Measurements from ENCODE around the gene CDC42BPB. TPM values are rescaled to one million over a fixed set of nuclear protein-coding genes. Genes with fewer than 3 reads are reported as not detected.

Gene CDC42BPB
- total RNA-seq, 1 experiment from 2014 or later = 26.6 TPM

DNA sequence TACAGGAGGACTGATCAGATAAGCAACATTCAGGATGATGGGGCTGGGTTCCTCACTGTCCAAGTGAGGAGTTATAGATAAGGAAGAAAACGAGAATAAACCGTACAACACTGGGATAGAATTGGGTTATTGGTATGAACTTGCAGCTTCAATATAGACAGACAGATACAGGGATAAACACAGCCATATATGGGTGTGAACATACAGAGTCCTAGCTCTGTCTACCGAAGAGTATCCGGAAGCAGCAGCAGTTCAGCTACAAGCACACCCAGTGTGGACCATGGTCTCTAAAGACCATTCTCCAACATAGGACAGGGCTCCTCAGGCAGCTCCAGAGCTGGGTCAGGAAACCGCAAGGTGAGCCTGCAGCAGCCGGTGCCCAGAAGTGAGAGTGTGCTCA lies 40.8 kb downstream of the CDC42BPB start:
- no peak for DNase-seq (ENCODE audit: low spot score)

- DNase-seq (ENCODE audit: low spot score) = no peak
Measured at GRCh38 chr14:103016071-103016470, 41.3 kb downstream of the CDC42BPB start.

DNA sequence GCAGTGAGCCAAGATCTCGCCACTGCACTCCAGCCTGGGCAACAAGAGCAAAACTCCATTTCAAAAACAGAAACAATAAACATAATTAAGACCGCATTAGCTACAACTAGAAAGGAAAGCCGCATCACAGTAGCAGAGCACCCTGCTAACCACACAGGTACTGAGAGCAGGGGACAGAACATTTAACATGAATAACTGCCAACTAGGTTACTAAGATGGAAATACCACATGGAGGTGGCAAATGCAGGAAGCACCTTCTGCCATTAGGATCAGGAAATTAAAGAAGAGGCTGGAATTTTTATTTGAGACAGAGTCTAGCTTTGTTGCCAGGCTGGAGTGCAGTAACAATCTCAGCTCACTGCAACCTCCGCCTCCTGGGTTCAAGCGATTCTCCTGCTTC lies 41.9 kb downstream of the CDC42BPB start:
- no peak for DNase-seq (ENCODE audit: low spot score)

DNA sequence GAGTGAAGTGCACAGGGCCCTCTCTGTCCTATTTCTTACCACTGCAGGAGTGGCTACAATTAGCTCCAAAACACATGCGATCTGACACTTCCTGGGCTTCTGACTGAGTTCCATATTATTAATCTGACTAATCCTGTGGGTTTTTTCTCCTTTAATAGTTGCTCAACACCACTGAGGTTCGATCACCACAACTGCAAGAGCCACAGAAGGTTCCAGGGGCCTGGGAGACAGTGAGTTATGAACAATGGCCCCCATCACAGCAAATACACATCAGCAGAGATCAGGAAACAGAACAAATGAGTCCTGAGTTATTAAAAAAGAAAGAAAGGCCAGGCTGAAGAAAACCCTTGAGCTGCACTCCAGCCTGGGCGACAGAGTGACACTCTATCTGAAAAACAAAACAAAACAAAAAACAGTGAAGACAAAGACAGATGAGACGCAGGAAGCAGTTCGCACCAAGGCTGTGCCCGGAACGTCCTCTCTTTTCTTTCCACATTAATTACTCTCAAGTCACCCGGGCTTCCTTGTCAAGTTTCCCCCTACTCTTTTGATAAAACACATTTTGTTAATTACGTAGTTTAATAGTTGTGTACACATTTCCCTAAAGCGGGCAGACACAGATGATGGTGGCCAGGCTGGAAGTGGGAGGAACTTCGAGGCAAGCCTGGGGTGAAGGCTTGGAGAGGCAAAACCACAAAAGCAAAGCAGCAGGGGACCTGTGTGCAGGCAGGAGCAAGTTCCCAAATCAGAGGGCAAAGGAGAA lies 42.7 kb downstream of the CDC42BPB start:
- DNase-seq (ENCODE audit: low spot score) = no peak

DNA sequence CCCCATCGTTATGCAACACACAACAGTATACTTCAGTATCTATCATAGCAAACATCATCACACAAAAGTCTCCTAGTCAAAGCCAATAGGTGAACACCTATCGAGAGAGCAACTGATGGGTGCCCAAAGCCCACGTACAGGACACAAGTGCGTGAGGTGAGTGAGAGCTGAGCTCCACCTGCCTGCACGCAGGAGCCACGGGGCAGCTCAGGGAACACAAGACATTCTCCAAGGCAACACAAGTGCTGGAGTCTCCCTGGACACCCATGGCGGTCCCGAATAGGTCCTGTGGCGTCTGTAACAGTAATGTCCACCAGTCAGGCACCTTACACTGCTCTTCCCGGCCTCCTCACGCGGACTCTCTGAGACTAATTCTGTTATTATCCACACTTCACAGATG lies 44.3 kb downstream of the CDC42BPB start:
- no peak for DNase-seq (ENCODE audit: low spot score)

GRCh38 chr14:103009559-103009958 lies 47.8 kb downstream of the CDC42BPB start:
- no peak for DNase-seq (ENCODE audit: low spot score)

DNA sequence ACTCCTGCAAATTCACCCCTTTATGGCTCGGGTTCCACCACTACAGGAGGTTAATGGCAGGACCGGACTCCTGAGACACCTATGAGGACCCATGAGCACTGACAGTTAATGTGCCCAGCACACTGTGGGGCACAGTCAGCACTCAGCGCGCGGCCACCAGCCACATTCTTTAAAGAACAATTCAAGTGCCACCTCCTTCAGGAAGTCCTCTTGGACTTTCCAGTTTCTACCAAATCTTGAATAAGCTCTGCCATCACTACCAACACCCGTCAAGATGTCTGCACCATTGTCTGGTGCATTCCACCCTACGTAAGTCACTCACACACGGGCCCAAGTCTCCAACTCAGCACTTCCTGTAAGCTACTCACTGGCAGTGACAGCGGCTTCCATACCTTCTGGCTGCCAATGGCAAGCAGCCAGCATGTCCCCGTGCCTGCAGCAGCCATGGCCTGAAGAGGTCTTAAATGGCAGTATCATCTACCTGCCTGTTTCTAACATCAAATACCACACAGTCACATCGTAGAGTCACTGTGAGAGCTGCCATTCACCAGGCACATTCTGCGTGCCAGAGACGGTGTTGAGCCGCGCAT lies 48.5 kb downstream of the CDC42BPB start:
- peak; percentile 60 for DNase-seq (ENCODE audit: low spot score)

DNA sequence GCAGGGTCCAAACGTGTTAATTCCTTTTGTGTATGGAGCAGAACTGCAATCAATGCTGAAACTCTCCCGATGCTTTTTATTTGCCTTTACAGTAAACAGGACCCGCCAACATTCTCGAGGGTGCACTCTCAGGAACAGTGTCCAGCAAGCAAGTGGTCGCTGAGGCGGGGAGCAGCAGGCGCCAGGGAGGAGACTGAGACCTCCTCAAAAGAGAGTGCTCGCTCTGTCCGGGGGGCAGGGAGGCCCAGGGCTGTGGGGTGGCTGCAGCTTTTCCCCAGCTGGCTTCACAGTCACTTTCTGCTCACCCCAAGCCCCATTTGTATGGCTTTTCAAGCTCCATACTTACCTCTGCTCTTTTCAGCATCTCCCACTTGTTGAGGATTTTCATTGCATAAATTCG lies 49.2 kb downstream of the CDC42BPB start:
- DNase-seq (ENCODE audit: low spot score) = no peak

DNA sequence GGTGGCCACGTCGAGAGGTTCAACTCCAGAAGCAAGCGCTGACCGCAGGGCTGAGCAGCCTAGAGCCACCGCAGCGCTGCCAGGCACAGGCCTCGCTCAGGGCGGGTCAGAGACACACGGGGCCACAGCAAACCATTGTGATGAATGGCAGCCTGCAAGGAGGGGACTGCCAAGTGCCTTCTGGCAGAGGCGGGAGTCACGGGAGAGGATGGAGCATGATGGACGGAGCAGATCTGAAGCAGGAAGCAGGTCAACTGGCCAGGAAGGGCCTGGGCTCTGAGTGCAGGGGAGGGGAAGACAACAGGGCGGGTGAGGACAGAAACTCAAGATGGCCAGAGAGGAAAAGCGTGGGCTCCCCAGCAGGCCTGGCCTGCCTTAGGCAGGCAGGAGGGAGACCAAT lies 49.8 kb downstream of the CDC42BPB start:
- DNase-seq (ENCODE audit: low spot score) = no peak

DNA sequence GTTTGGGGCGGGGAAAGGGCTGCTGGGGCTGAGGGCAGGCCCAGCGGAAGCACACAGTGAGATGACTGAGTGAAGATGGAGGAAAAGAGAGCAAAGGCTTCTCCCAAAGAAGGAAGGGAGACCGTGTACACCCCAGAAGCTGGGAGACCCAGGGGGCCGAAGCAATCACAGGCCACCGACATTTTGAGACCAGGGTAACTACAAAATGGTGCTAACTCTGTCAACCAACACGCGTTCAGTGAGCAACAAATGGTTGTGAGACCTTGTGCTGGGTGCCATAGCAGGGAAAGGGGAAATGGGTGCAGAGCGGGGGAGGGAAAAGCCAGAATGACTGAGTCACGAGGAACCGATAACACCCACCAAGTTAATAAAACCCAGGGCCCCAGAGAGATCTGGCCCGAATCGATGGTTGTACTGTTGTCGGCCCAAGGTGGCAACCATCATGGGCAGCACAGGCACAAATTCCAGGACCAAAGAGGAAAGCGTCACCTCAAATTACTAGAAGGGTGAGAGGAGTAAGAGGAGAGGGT lies 50.3 kb downstream of the CDC42BPB start:
- DNase-seq (ENCODE audit: low spot score) = no peak

GRCh38 chr14:103006106-103006505 lies 51.2 kb downstream of the CDC42BPB start:
- DNase-seq (ENCODE audit: low spot score) = no peak

DNA sequence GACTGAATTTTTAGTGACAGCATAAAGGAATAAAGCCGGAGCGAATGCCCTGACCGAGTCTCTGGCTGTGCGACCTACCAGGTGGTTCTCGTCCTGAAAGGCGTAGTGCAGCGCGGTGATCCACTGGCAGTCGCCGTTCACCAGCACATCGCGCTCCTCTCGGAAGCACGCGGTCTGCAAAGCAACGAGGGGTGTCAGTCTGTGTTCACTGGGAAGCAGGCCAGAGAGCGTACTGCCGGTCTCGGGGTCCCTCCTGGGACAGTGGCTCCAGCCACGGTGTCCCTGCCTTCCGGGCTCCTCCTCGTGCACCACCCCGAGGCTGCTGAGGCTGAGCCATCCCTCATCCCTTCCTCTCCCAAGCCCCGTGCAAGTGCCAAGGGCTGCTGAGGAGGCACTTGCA lies 53.5 kb downstream of the CDC42BPB start:
- DNase-seq (ENCODE audit: low spot score) = no peak

- no peak for DNase-seq (ENCODE audit: low spot score)
Measured at GRCh38 chr14:103003351-103003615, 54.1 kb downstream of the CDC42BPB start.

GRCh38 chr14:103002578-103003350 lies 54.6 kb downstream of the CDC42BPB start:
- DNase-seq (ENCODE audit: low spot score) = no peak

GRCh38 chr14:103001651-103002396 lies 55.5 kb downstream of the CDC42BPB start:
- DNase-seq (ENCODE audit: low spot score) = no peak

GRCh38 chr14:103001226-103001625 lies 56.1 kb downstream of the CDC42BPB start:
- DNase-seq (ENCODE audit: low spot score) = no peak

GRCh38 chr14:103000291-103000921 lies 56.9 kb downstream of the CDC42BPB start:
- no peak for DNase-seq (ENCODE audit: low spot score)

- DNase-seq (ENCODE audit: low spot score) = no peak
Measured at GRCh38 chr14:102999227-102999895, 58.0 kb downstream of the CDC42BPB start.

DNA sequence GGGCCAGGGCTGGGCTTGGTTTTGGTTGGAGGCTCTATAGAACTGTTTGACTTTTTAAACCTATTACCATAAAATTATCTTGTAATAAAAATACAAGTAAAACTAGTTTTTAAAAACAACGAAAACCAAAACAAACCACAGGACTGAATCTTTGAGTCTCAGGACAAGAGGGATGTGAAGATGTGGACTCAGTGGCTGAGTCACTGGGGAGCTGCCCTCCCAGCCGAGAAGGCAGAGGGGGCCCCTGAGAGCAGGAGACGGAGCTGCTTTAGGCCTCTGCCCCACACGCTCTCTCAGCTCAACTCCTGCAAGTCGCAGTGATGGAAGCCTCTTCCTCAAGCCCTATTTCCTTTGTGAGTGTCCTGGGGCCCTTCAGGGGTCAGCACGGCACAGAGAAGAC lies 59.0 kb downstream of the CDC42BPB start:
- DNase-seq (ENCODE audit: low spot score) = no peak

DNA sequence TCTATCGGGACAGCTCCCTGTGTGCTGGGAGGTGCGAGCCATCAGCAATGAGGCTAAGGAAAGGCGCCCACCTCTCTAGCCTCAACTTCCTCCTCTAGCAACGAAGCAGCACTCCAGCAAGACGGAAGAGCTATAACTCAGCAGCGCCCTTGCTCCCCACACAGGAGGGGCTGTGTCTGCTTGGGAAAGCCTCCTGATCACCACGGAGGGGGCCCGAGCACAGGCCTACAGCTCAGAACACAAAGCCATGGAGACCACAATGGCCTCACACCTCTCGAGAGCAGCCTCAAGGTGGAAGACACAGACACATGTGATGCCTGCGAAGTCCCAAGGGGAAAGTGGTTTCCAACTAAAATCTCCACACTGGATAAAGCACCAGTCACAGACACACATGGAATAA lies 60.4 kb downstream of the CDC42BPB start:
- no peak for DNase-seq (ENCODE audit: low spot score)

GRCh38 chr14:102994689-102995088 lies 62.7 kb downstream of the CDC42BPB start:
- DNase-seq (ENCODE audit: low spot score) = no peak
